Gastrocnemius medialis (tissue), 4 donors: ENCODE data around the gene UBE3A.

Experiments
- CTCF ChIP-seq, 5 experiments: fragments of 450-650 bp in 3 of 5; fragments of 200-600 bp in 2 of 5; sonication (generic) in 2 of 5; IDR thresholded peaks in 4 of 5; conservative IDR thresholded peaks in 1 of 5; 1 replicate in 4 of 5; 2 replicates in 1 of 5; pipeline ENCODE4 v1.5.1; 2016 to 2019; ENCODE audit warnings: antibody characterized with exemption in 5 of 5, mild to moderate bottlenecking in 3 of 5, moderate library complexity in 3 of 5
- POLR2A ChIP-seq, 2 donors: fragments of 450-650 bp; IDR thresholded peaks; one replicate each; pipeline ENCODE4 v1.6.1; 2017; ENCODE audit warnings: antibody characterized with exemption in 2 of 2, mild to moderate bottlenecking in 2 of 2, moderate library complexity in 2 of 2

DNA sequence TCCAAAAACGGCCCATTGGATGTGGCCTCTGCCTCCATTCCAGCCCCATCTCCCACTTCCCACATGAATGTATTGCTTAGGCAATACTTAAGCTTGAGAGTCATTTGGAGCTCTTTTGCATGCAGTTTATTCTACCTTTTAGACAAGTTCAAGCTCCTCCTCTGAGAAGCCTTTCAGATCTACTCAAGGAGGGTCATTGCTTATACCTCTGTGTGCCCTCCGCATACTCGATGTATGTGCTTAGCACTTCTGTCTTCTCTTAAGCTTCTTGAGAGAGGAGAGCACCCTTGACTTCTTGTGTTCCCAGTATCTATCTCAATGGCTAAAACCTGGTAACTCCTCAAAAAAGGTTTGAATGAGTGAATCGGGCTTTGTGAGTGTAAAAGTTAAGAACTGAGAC is 6.6 kb upstream of the UBE3A start:
- TF ChIP-seq CTCF (IDR thresholded peaks at IDR 0.05 in 4 of 5, conservative IDR thresholded peaks at IDR 0.05 in 1 of 5) (no peak), POLR2A (IDR thresholded peaks at IDR 0.05) (no peak)
